H9 (cell line): ENCODE measurements around the gene TMEM108. TPM values are rescaled to one million over a fixed set of nuclear protein-coding genes. Genes with fewer than 3 reads are reported as not detected.

Experiments used
- DNase-seq: peaks from one replicate; pipeline ENCODE4 v3.0.0-alpha.2; 2017
- H2AFZ ChIP-seq: one replicate; pipeline ENCODE4 v1.6.1; 2013; ENCODE audit warnings: mild to moderate bottlenecking, low read length, control low read depth, moderate library complexity
- H2AK5ac ChIP-seq: 2 replicates; pipeline ENCODE4 v1.6.1; 2013; ENCODE audit warnings: low read length, control low read depth, mixed read lengths; ENCODE audit not compliant: insufficient read length
- H2BK120ac ChIP-seq: one replicate; pipeline ENCODE4 v1.6.1; 2013; ENCODE audit warnings: low read depth, mild to moderate bottlenecking, low read length, control low read depth, inconsistent platforms; ENCODE audit not compliant: poor library complexity, severe bottlenecking
- H2BK12ac ChIP-seq: 2 replicates; pipeline ENCODE4 v1.6.1; 2013; ENCODE audit warnings: low read length, control low read depth, mixed read lengths, low read depth; ENCODE audit not compliant: insufficient read length
- H2BK15ac ChIP-seq: 2 replicates; pipeline ENCODE4 v1.6.1; 2013; ENCODE audit warnings: low read depth, low read length, control low read depth
- H2BK20ac ChIP-seq: one replicate; pipeline ENCODE4 v1.6.1; 2013; ENCODE audit warnings: low read depth, mild to moderate bottlenecking, low read length, control low read depth, inconsistent platforms; ENCODE audit not compliant: poor library complexity, severe bottlenecking
- H2BK5ac ChIP-seq: 2 replicates; pipeline ENCODE4 v1.6.1; 2013; ENCODE audit warnings: low read length, control low read depth, mixed read lengths; ENCODE audit not compliant: insufficient read length
- H3K14ac ChIP-seq: 2 replicates; pipeline ENCODE4 v1.6.1; 2013; ENCODE audit warnings: low read length, control low read depth; ENCODE audit not compliant: insufficient read depth
- H3K18ac ChIP-seq: 2 replicates; pipeline ENCODE4 v1.6.1; 2013; ENCODE audit warnings: low read depth, mild to moderate bottlenecking, mixed read lengths, low read length, control low read depth; ENCODE audit not compliant: insufficient read length
- H3K23ac ChIP-seq: 2 replicates; pipeline ENCODE4 v1.6.1; 2013; ENCODE audit warnings: low read length, control low read depth, mixed read lengths, low read depth; ENCODE audit not compliant: insufficient read length
- H3K23me2 ChIP-seq: 2 replicates; pipeline ENCODE4 v1.6.1; 2013; ENCODE audit warnings: low read depth, mild to moderate bottlenecking, mixed read lengths, low read length, control low read depth; ENCODE audit not compliant: insufficient read length, poor library complexity, severe bottlenecking
- H3K27ac ChIP-seq: 2 replicates; pipeline ENCODE4 v1.5.1; 2013; ENCODE audit warnings: low read length, control low read depth, mixed read lengths, low read depth; ENCODE audit not compliant: insufficient read length
- H3K27me3 ChIP-seq: 2 replicates; pipeline ENCODE4 v1.6.1; 2013; ENCODE audit warnings: low read length, control low read depth, inconsistent platforms; ENCODE audit not compliant: insufficient read depth
- H3K4ac ChIP-seq: 2 replicates; pipeline ENCODE4 v1.6.1; 2013; ENCODE audit warnings: low read depth, mild to moderate bottlenecking, control low read depth, inconsistent platforms, low read length, moderate library complexity
- H3K4me1 ChIP-seq: 2 replicates; pipeline ENCODE4 v1.6.1; 2013; ENCODE audit warnings: low read length, control low read depth, inconsistent platforms; ENCODE audit not compliant: insufficient read depth
- H3K4me2 ChIP-seq: 2 replicates; pipeline ENCODE4 v1.6.1; 2013; ENCODE audit warnings: low read length, control low read depth, mixed read lengths; ENCODE audit not compliant: insufficient read length, insufficient read depth
- H3K56ac ChIP-seq: 2 replicates; pipeline ENCODE4 v1.6.1; 2013; ENCODE audit warnings: low read depth, mild to moderate bottlenecking, mixed read lengths, low read length, control low read depth; ENCODE audit not compliant: insufficient read length
- H3K79me1 ChIP-seq: 2 replicates; pipeline ENCODE4 v1.6.1; 2013; ENCODE audit warnings: low read depth, mild to moderate bottlenecking, moderate library complexity, low read length, control low read depth, inconsistent platforms; ENCODE audit not compliant: insufficient read depth, poor library complexity, severe bottlenecking
- H3K79me2 ChIP-seq: 2 replicates; pipeline ENCODE4 v1.6.1; 2013; ENCODE audit warnings: low read length, control low read depth, inconsistent platforms; ENCODE audit not compliant: insufficient read depth
- H3K9ac ChIP-seq: 2 replicates; pipeline ENCODE4 v1.6.1; 2013; ENCODE audit warnings: low read length, control low read depth, mixed read lengths; ENCODE audit not compliant: insufficient read length; ENCODE audit errors: extremely low read depth
- H3K9me3 ChIP-seq: one replicate; pipeline ENCODE4 v1.6.1; 2013; ENCODE audit warnings: low read depth, low read length, inconsistent platforms; ENCODE audit not compliant: control insufficient read depth
- H3T11ph ChIP-seq: one replicate; pipeline ENCODE4 v1.6.1; 2013; ENCODE audit warnings: mild to moderate bottlenecking, low read length, control low read depth, inconsistent platforms
- H4K20me1 ChIP-seq: one replicate; pipeline ENCODE4 v1.6.1; 2013; ENCODE audit not compliant: control insufficient read depth, insufficient read length, insufficient read depth
- H4K5ac ChIP-seq: 2 replicates; pipeline ENCODE4 v1.6.1; 2013; ENCODE audit warnings: low read depth, mild to moderate bottlenecking, mixed read lengths, low read length, control low read depth; ENCODE audit not compliant: insufficient read length
- H4K8ac ChIP-seq: replicated peaks from 2 replicates; pipeline ENCODE4 v1.6.1; 2013; ENCODE audit warnings: low read length, control low read depth, mixed read lengths, low read depth; ENCODE audit not compliant: insufficient read length
- H4K91ac ChIP-seq: 2 replicates; pipeline ENCODE4 v1.6.1; 2013; ENCODE audit warnings: low read depth, mild to moderate bottlenecking, moderate library complexity, mixed read lengths, low read length, control low read depth; ENCODE audit not compliant: insufficient read length
- H3K27ac Mint-ChIP-seq, 3 experiments: 2 replicates in 2 of 3; 3 replicates in 1 of 3; pipeline ENCODE4 v1.8.0; 2020 to 2021; ENCODE audit warnings: mixed read lengths in 3 of 3, mild to moderate bottlenecking in 1 of 3, moderate library complexity in 1 of 3
- H3K27me3 Mint-ChIP-seq: 2 replicates; pipeline ENCODE4 v1.8.0; 2021; ENCODE audit warnings: low read depth, mild to moderate bottlenecking, moderate library complexity, mixed read lengths
- H3K36me3 Mint-ChIP-seq, 3 experiments: 2 replicates in 2 of 3; 3 replicates in 1 of 3; pipeline ENCODE4 v1.8.0; 2020 to 2021; ENCODE audit warnings: low read depth in 3 of 3, mixed read lengths in 3 of 3; ENCODE audit not compliant: insufficient read depth in 1 of 3
- H3K4me1 Mint-ChIP-seq, 2 experiments: 2 replicates each; pipeline ENCODE4 v1.8.0; 2020; ENCODE audit warnings: mixed read lengths in 2 of 2
- H3K4me3 Mint-ChIP-seq, 2 experiments: 2 replicates in 1 of 2; 3 replicates in 1 of 2; pipeline ENCODE4 v1.8.0; 2020 to 2021; ENCODE audit warnings: mild to moderate bottlenecking in 2 of 2, mixed read lengths in 2 of 2, moderate library complexity in 1 of 2
- H3K9me3 Mint-ChIP-seq, 2 experiments: 2 replicates in 1 of 2; 3 replicates in 1 of 2; pipeline ENCODE4 v1.8.0; 2020; ENCODE audit warnings: mild to moderate bottlenecking in 2 of 2, mixed read lengths in 2 of 2, moderate library complexity in 1 of 2
- WGBS: extraction: QIAGEN DNeasy Blood & Tissue Kit; methylation state at CpG from one replicate; pipeline ENCODE4 v1.1.7; 2013; ENCODE audit warnings: missing lambda C conversion rate, low lambda C conversion rate, mixed read lengths; ENCODE audit not compliant: insufficient read length; ENCODE audit errors: extremely low coverage; 5-methylcytosine and 5-hydroxymethylcytosine counted together
- total RNA-seq: library from RNA; stranded (reverse); gene quantifications from 2 replicates; pipeline ENCODE4 v1.2.1, GENCODE V29; 2021
- TF ChIP-seq, protein P1 (sequence below): fragments of 200-600 bp; sonication (generic); conservative IDR thresholded peaks from 3 replicates; pipeline ENCODE4 v1.8.0; 2021; ENCODE audit warnings: antibody characterized with exemption, mild to moderate bottlenecking

TMEM108 gene
- total RNA-seq, 1 experiment from 2014 or later, result 5.0 TPM

DNA sequence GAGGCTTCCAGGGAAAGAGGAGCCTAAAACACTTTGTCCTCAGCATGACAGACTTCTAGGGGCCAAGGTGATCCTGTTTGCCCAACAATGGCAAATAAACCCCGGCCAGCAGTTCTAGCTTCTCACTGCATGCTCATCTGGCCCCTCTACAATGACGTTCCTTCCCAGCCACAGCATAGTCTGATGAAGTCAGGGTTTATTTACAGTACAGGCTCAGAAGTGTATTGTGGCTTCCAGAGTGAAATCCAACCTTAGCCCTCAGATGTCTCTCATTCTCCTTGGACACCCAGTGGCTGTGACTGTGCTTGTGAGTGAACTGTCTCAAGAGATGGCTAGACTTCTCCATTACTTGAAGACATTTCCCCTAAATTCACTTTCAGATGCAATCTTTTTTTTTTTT lies 402.5 kb downstream of the TMEM108 start:
- Histone ChIP-seq H3K14ac (no peak overlapping the region), H3K9ac (no peak overlapping the region), H3K9me3 (no peaks in the 10 kb centered on the region), H2BK12ac (no peak overlapping the region), H2AFZ (no peak overlapping the region), H3K18ac (no peak overlapping the region), H4K8ac (no peak overlapping the region), H3K79me1 (no peaks in the 10 kb centered on the region), H2BK20ac (no peak overlapping the region), H4K20me1 (no peaks in the 10 kb centered on the region), H4K91ac (no peak overlapping the region), H2AK5ac (no peak overlapping the region), H3K4ac (no peak overlapping the region), H3K27me3 (no peaks in the 10 kb centered on the region), H3K79me2 (no peaks in the 10 kb centered on the region), H2BK120ac (no peak overlapping the region), H2BK15ac (no peak overlapping the region), H2BK5ac (no peak overlapping the region), H3T11ph (no peak overlapping the region), H3K27ac (no peak overlapping the region), H3K56ac (no peak overlapping the region), H3K23ac (no peak overlapping the region), H3K4me1 (no peaks in the 10 kb centered on the region), H3K4me2 (no peak overlapping the region), H4K5ac (no peak overlapping the region), H3K23me2 (no peaks in the 10 kb centered on the region)
- H3K9me3 Mint-ChIP-seq, result peaks cover 4 to 6% of the 10 kb centered on the region in 2 experiments; a peak in 3 of 5 replicates
- TF ChIP-seq, protein P1, sequence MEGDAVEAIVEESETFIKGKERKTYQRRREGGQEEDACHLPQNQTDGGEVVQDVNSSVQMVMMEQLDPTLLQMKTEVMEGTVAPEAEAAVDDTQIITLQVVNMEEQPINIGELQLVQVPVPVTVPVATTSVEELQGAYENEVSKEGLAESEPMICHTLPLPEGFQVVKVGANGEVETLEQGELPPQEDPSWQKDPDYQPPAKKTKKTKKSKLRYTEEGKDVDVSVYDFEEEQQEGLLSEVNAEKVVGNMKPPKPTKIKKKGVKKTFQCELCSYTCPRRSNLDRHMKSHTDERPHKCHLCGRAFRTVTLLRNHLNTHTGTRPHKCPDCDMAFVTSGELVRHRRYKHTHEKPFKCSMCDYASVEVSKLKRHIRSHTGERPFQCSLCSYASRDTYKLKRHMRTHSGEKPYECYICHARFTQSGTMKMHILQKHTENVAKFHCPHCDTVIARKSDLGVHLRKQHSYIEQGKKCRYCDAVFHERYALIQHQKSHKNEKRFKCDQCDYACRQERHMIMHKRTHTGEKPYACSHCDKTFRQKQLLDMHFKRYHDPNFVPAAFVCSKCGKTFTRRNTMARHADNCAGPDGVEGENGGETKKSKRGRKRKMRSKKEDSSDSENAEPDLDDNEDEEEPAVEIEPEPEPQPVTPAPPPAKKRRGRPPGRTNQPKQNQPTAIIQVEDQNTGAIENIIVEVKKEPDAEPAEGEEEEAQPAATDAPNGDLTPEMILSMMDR, result no peak
- H3K27me3 Mint-ChIP-seq, result no peaks in the 10 kb centered on the region
- H3K4me3 Mint-ChIP-seq, result no peak overlapping the region
- H3K36me3 Mint-ChIP-seq, result no peaks in the 10 kb centered on the region
- no CpG with 5 or more reads among the region's 2 CpGs for WGBS
- no peak overlapping the region for H3K27ac Mint-ChIP-seq
- DNase-seq, result no peak
- no peaks in the 10 kb centered on the region for H3K4me1 Mint-ChIP-seq
